Keratinocyte (primary cell): ENCODE measurements around the gene TARS2.

Source experiments
- EZH2 ChIP-seq: IDR thresholded peaks from one replicate; pipeline ENCODE4 v1.6.1; 2012; ENCODE audit warnings: inconsistent platforms, mild to moderate bottlenecking, low read length, moderate library complexity
- TF ChIP-seq, protein P1 (sequence below), 3 experiments: IDR thresholded peaks in 1 of 3; conservative IDR thresholded peaks in 1 of 3; optimal IDR thresholded peaks in 1 of 3; 2 replicates in 2 of 3; 3 replicates in 1 of 3; pipeline versions ENCODE3 to v1.5.1; 2011; ENCODE audit warnings: low read length in 3 of 3, mild to moderate bottlenecking in 3 of 3, moderate library complexity in 2 of 3, control low read depth in 1 of 3, inconsistent platforms in 1 of 3; ENCODE audit not compliant: insufficient read depth in 2 of 3; ENCODE audit errors: extremely low read depth in 1 of 3

- TF ChIP-seq, protein P1, sequence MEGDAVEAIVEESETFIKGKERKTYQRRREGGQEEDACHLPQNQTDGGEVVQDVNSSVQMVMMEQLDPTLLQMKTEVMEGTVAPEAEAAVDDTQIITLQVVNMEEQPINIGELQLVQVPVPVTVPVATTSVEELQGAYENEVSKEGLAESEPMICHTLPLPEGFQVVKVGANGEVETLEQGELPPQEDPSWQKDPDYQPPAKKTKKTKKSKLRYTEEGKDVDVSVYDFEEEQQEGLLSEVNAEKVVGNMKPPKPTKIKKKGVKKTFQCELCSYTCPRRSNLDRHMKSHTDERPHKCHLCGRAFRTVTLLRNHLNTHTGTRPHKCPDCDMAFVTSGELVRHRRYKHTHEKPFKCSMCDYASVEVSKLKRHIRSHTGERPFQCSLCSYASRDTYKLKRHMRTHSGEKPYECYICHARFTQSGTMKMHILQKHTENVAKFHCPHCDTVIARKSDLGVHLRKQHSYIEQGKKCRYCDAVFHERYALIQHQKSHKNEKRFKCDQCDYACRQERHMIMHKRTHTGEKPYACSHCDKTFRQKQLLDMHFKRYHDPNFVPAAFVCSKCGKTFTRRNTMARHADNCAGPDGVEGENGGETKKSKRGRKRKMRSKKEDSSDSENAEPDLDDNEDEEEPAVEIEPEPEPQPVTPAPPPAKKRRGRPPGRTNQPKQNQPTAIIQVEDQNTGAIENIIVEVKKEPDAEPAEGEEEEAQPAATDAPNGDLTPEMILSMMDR (optimal IDR thresholded peaks at IDR 0.05 in 1 of 3, IDR thresholded peaks at IDR 0.05 in 1 of 3, conservative IDR thresholded peaks at IDR 0.05 in 1 of 3; ENCODE audit: extremely low read depth in 1 of 3, insufficient read depth in 2 of 3, low read length in 3 of 3): no peak
- no peak for TF ChIP-seq EZH2
These were observed 63.2 kb downstream of the TARS2 start for GRCh38 chr1:150550222-150551050.
